ENCODE data around the gene CPEB3.
"Not testable (repeated sequence)": the region's sequence is repeated elsewhere in the genome, so short reads cannot be mapped to it uniquely, and the experiment has no call there.

Gene CPEB3

GRCh38 chr10:92238054-92238585 is 52.8 kb downstream of the CPEB3 start:
- H3K27ac ChIP-seq (ENCODE audit: low read length), result no peak overlapping the region
- no peaks in the 10 kb centered on the region for H3K36me3 ChIP-seq (ENCODE audit: control insufficient read depth, low read depth, low read length)
- no peak overlapping the region for H3K9ac ChIP-seq (ENCODE audit: low read length)
- peaks cover 15% of the 10 kb centered on the region for H3K4me1 ChIP-seq (ENCODE audit: control insufficient read depth, low read depth, low read length)
- H3K9me3 ChIP-seq (ENCODE audit: control insufficient read depth, low read depth, low read length), result no peaks in the 10 kb centered on the region
- no peak overlapping the region for H3K4me3 ChIP-seq (ENCODE audit: low read length)
- H3K27me3 ChIP-seq (ENCODE audit: control insufficient read depth, insufficient read depth, low read length), result peaks cover 55% of the 10 kb centered on the region

GRCh38 chr10:92231196-92231595 is 59.7 kb downstream of the CPEB3 start:
- Histone ChIP-seq H3K27me3 (ENCODE audit: control insufficient read depth, insufficient read depth, low read length) (no peaks in the 10 kb centered on the region), H3K4me3 (ENCODE audit: low read length) (no peak overlapping the region), H3K4me1 (ENCODE audit: control insufficient read depth, low read depth, low read length) (no peaks in the 10 kb centered on the region), H3K9me3 (ENCODE audit: control insufficient read depth, low read depth, low read length) (no peaks in the 10 kb centered on the region), H3K9ac (ENCODE audit: low read length) (no peak overlapping the region), H3K27ac (ENCODE audit: low read length) (no peak overlapping the region), H3K36me3 (ENCODE audit: control insufficient read depth, low read depth, low read length) (no peaks in the 10 kb centered on the region)

GRCh38 chr10:92222603-92223262 is 68.1 kb downstream of the CPEB3 start:
- Histone ChIP-seq H3K36me3 (ENCODE audit: control insufficient read depth, low read depth, low read length) (no peaks in the 10 kb centered on the region), H3K4me3 (ENCODE audit: low read length) (no peak overlapping the region), H3K27ac (ENCODE audit: low read length) (no peak overlapping the region), H3K9ac (ENCODE audit: low read length) (no peak overlapping the region), H3K27me3 (ENCODE audit: control insufficient read depth, insufficient read depth, low read length) (no peaks in the 10 kb centered on the region), H3K4me1 (ENCODE audit: control insufficient read depth, low read depth, low read length) (peaks cover 6% of the 10 kb centered on the region), H3K9me3 (ENCODE audit: control insufficient read depth, low read depth, low read length) (no peaks in the 10 kb centered on the region)

- Histone ChIP-seq H3K36me3 (ENCODE audit: control insufficient read depth, low read depth, low read length) (no peaks in the 10 kb centered on the region), H3K4me3 (ENCODE audit: low read length) (no peak overlapping the region), H3K9ac (ENCODE audit: low read length) (no peak overlapping the region), H3K27ac (ENCODE audit: low read length) (no peak overlapping the region), H3K27me3 (ENCODE audit: control insufficient read depth, insufficient read depth, low read length) (no peaks in the 10 kb centered on the region), H3K4me1 (ENCODE audit: control insufficient read depth, low read depth, low read length) (peaks cover 6% of the 10 kb centered on the region), H3K9me3 (ENCODE audit: control insufficient read depth, low read depth, low read length) (no peaks in the 10 kb centered on the region)
These were observed 71.3 kb downstream of the CPEB3 start for GRCh38 chr10:92219559-92219958.

GRCh38 chr10:92218569-92218968 is 72.3 kb downstream of the CPEB3 start:
- Histone ChIP-seq H3K36me3 (ENCODE audit: control insufficient read depth, low read depth, low read length) (no peaks in the 10 kb centered on the region), H3K9ac (ENCODE audit: low read length) (no peak overlapping the region)

GRCh38 chr10:92216608-92217007 is 74.3 kb downstream of the CPEB3 start:
- H3K36me3 ChIP-seq (ENCODE audit: control insufficient read depth, low read depth, low read length); H3K27me3 ChIP-seq (ENCODE audit: control insufficient read depth, insufficient read depth, low read length); H3K4me3 ChIP-seq (ENCODE audit: low read length); H3K4me1 ChIP-seq (ENCODE audit: control insufficient read depth, low read depth, low read length); H3K27ac ChIP-seq (ENCODE audit: low read length); H3K9ac ChIP-seq (ENCODE audit: low read length); H3K9me3 ChIP-seq (ENCODE audit: control insufficient read depth, low read depth, low read length): not testable (repeated sequence)

More at GRCh38 chr10:92218569-92218968, 72.3 kb downstream of the CPEB3 start:
- H3K4me3 ChIP-seq (ENCODE audit: low read length), result no peak overlapping the region
- no peak overlapping the region for H3K27ac ChIP-seq (ENCODE audit: low read length)
- H3K4me1 ChIP-seq (ENCODE audit: control insufficient read depth, low read depth, low read length), result peaks cover 6% of the 10 kb centered on the region
- no peaks in the 10 kb centered on the region for H3K9me3 ChIP-seq (ENCODE audit: control insufficient read depth, low read depth, low read length)
- no peaks in the 10 kb centered on the region for H3K27me3 ChIP-seq (ENCODE audit: control insufficient read depth, insufficient read depth, low read length)

- not testable (repeated sequence) for H3K27me3 ChIP-seq (ENCODE audit: control insufficient read depth, insufficient read depth, low read length); H3K4me1 ChIP-seq (ENCODE audit: control insufficient read depth, low read depth, low read length); H3K27ac ChIP-seq (ENCODE audit: low read length); H3K9me3 ChIP-seq (ENCODE audit: control insufficient read depth, low read depth, low read length); H3K9ac ChIP-seq (ENCODE audit: low read length); H3K4me3 ChIP-seq (ENCODE audit: low read length); H3K36me3 ChIP-seq (ENCODE audit: control insufficient read depth, low read depth, low read length)
These were observed 75.7 kb downstream of the CPEB3 start for GRCh38 chr10:92215222-92215621.

GRCh38 chr10:92213049-92213448 is 77.8 kb downstream of the CPEB3 start:
- Histone ChIP-seq H3K27ac (ENCODE audit: low read length) (no peak overlapping the region), H3K27me3 (ENCODE audit: control insufficient read depth, insufficient read depth, low read length) (no peaks in the 10 kb centered on the region)

GRCh38 chr10:92208736-92209135 is 82.1 kb downstream of the CPEB3 start:
- Histone ChIP-seq H3K27me3 (ENCODE audit: control insufficient read depth, insufficient read depth, low read length) (no peaks in the 10 kb centered on the region), H3K4me3 (ENCODE audit: low read length) (no peak overlapping the region), H3K9me3 (ENCODE audit: control insufficient read depth, low read depth, low read length) (no peaks in the 10 kb centered on the region), H3K9ac (ENCODE audit: low read length) (no peak overlapping the region), H3K36me3 (ENCODE audit: control insufficient read depth, low read depth, low read length) (no peaks in the 10 kb centered on the region), H3K4me1 (ENCODE audit: control insufficient read depth, low read depth, low read length) (no peaks in the 10 kb centered on the region), H3K27ac (ENCODE audit: low read length) (no peak overlapping the region)

More at GRCh38 chr10:92213049-92213448, 77.8 kb downstream of the CPEB3 start:
- Histone ChIP-seq H3K9me3 (ENCODE audit: control insufficient read depth, low read depth, low read length) (no peaks in the 10 kb centered on the region), H3K4me3 (ENCODE audit: low read length) (no peak overlapping the region), H3K4me1 (ENCODE audit: control insufficient read depth, low read depth, low read length) (no peaks in the 10 kb centered on the region), H3K9ac (ENCODE audit: low read length) (no peak overlapping the region), H3K36me3 (ENCODE audit: control insufficient read depth, low read depth, low read length) (no peaks in the 10 kb centered on the region)

- no peak overlapping the region for H3K27ac ChIP-seq (ENCODE audit: low read length)
- H3K27me3 ChIP-seq (ENCODE audit: control insufficient read depth, insufficient read depth, low read length), result no peaks in the 10 kb centered on the region
- no peaks in the 10 kb centered on the region for H3K9me3 ChIP-seq (ENCODE audit: control insufficient read depth, low read depth, low read length)
- H3K9ac ChIP-seq (ENCODE audit: low read length), result no peak overlapping the region
- H3K4me3 ChIP-seq (ENCODE audit: low read length), result no peak overlapping the region
- H3K4me1 ChIP-seq (ENCODE audit: control insufficient read depth, low read depth, low read length), result no peaks in the 10 kb centered on the region
- no peaks in the 10 kb centered on the region for H3K36me3 ChIP-seq (ENCODE audit: control insufficient read depth, low read depth, low read length)
These were observed 82.6 kb downstream of the CPEB3 start for GRCh38 chr10:92208157-92208720.

- Histone ChIP-seq H3K27me3 (ENCODE audit: control insufficient read depth, insufficient read depth, low read length) (no peaks in the 10 kb centered on the region), H3K9ac (ENCODE audit: low read length) (no peak overlapping the region), H3K4me3 (ENCODE audit: low read length) (no peak overlapping the region), H3K36me3 (ENCODE audit: control insufficient read depth, low read depth, low read length) (no peaks in the 10 kb centered on the region), H3K9me3 (ENCODE audit: control insufficient read depth, low read depth, low read length) (no peaks in the 10 kb centered on the region), H3K27ac (ENCODE audit: low read length) (no peak overlapping the region), H3K4me1 (ENCODE audit: control insufficient read depth, low read depth, low read length) (no peaks in the 10 kb centered on the region)
These were observed 83.8 kb downstream of the CPEB3 start for GRCh38 chr10:92207061-92207460.
